GM18507 (cell line): ENCODE data around the gene LRRC53.

Experiments
- DNase-seq: peaks from one replicate; pipeline ENCODE4 v3.0.0; 2011; ENCODE audit warnings: low read depth; ENCODE audit not compliant: insufficient read length; ENCODE audit errors: extremely low spot score
- FAIRE-seq: peaks from 2 replicates; lab custom pipeline; 2011; peaks lifted over from hg19 to GRCh38; lab: Jason Lieb, UNC

LRRC53 gene, protein sequence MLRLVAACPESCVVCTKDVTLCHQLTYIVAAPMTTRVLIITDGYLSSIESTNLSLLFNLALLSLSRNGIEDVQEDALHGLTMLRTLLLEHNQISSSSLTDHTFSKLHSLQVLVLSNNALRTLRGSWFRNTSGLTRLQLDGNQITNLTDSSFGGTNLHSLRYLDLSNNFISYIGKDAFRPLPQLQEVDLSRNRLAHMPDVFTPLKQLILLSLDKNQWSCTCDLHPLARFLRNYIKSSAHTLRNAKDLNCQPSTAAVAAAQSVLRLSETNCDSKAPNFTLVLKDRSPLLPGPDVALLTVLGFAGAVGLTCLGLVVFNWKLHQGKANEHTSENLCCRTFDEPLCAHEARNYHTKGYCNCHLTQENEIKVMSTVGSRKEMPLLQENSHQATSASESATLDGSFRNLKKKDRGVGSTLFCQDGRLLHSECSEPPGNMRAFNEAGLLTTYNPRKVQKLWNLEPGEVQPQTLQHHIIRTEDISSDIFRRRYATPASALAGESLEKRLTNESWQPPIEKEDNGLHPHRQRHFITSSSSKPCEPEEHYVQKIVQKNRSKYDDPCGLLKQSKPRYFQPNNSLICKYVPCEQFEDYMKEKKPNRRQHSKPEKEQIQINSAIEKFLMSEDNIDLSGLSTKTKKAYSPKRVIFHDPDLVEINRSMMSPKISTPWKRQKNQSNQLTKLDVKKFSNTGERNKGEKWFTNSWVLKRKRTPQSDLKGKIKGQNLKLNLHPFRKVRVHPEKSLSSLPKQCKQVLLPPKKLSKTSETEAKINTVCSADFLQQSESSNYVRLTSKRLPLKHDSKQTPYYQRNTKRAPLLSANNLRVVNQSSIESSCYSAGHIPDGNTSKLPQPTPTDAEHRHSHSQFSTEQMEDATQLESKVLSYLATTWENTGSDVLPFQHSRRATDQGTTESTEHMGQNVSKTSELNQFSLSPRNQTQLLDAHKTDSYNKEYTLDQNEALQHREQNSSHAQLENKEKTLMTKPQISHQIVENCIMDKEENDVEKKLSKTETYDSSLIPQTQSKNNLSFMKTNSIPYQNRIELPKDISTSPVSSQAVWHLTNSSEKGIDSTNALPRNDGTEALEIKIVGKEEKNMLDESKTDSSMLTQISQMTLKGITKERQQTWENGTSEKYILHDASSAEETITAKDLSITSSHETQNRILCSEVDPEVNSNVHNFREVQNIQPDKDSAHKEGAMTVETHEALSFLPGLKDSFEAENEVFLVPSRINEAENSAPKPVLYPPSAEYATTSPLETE

DNA sequence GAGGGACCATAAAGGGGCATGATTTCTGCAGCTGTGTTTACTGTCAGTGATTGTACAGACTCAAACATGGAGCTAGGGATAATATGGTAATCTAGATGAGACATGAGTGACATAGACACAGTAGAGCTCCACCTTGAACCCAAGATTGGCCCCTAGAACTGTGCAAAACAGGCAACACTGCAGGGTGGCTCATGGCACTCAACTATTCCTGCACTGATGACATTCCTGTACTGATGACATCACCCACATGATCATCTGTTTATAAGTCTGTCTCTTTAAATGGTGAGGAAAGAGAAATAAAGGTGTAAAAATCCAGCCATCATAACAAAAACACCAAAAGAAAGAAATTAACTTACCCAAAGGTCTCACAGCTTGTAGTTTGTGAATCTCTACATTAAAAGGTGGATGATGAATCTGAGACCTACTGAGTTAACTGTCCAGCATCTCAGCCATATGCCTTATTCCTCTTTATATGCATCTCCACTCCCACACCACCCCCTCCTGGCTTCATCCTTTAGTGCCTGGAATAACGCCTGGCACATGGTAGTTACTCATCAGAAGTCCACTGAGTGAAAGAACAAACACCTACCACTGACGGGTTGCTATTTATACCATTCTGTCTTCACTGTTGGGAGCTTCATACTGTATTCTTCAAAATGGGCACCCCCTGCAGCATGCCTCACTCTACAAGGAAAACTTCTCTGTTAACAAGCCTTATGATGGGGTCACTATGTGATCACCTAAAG lies at the start of gene LRRC53:
LRRC53 (minus strand) TSS at position 442 of the 746 bp plus-strand sequence. CDS start 29,262 bp downstream, outside the sequence.
- DNase-seq (no peak), FAIRE-seq (no peak)

DNA sequence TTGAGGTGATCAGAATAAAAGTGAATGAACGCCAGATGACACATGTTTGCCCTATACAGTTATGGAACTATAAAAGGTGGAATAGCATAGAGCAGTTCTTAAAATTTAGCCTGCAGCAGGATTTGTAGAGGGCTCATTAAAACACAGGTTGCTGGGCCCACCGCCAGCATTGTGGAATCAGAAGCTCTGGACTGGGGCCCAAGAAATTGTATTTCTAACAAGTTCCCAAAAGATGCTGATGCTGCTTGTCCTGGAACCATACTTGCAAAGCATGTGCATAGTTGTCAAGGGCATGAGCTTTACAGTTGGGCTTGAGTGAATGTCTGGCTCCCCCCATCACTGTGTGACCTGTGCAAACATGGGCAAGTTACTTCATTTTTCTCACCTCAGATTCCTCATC lies 37.5 kb upstream of the LRRC53 start:
- DNase-seq (no peak), FAIRE-seq (no peak)

DNA sequence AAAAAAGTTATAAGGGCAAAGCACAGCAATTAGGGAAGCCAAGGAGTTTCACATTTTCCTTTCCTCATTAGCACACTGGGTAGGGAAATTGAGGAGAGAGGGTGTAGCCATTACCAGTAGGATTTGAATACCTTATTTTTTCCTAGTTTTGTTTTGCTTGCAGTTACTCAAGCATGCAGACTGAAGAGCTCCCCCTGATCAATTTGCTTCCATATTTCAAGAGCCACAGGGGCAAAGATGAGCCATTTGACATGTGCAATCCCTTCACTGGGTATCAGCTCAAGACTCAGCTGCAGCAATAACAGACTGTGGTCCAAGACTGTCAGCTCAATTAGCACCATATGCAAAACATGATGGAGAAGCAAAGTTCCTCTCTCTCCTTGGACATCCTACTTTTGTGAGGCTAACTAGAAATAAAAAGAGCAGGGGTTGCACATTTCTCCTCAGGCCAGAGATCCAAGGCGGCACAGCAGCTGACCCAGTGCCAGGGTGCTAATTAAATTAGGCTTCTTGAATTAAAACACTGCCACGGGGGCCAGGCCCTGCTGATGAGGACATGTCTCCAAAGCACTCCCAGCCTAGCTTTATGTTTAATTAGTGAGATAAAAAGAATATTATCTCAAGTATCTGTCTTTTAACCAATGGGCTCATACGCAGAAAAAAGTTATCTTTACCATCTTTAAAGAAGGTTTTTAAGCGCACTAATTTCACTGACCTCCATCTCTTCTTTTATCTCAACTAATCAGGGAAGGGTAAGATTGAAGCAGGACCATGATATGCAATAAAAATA lies 36.7 kb upstream of the LRRC53 start:
- DNase-seq (no peak), FAIRE-seq (no peak)

DNA sequence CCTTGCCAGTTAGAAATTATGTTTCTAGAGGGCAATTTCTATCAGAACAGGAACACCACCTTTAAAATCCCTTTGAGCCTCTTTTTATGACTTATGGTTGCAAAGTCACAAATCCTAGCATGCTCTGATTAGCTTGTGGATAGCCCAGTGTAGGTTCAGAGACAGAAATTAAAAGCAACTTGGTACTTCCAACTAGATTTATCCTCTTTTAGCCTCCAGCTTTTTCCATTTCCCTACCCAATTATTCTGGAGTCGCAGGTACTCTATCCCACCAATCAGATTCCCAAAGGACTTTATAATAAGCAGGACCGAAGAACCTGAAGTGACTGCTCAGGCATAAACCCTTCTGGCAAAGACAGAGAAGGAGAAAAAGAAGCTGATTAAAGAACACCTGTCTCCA lies 33.4 kb upstream of the LRRC53 start:
- FAIRE-seq (no peak), DNase-seq (no peak)

DNA sequence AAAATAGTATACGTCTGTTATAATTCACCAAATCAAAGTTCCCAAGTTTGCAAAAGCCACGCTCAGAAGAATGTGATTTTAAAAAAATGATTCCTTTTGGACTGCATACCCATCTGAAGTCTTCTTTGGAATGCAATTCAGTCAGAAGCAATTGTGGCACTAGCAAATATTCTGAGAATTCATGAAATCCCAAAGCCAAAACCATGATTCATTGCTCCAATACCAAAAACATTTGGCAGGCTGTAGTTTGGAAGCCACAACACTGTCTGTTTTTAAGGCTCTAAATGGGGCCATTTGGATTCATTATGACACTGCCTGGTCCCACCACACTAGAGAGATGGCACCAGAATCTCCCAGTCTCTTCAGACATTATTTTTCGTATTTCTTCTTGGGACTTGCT lies 21.8 kb upstream of the LRRC53 start:
- FAIRE-seq (no peak), DNase-seq (no peak)

DNA sequence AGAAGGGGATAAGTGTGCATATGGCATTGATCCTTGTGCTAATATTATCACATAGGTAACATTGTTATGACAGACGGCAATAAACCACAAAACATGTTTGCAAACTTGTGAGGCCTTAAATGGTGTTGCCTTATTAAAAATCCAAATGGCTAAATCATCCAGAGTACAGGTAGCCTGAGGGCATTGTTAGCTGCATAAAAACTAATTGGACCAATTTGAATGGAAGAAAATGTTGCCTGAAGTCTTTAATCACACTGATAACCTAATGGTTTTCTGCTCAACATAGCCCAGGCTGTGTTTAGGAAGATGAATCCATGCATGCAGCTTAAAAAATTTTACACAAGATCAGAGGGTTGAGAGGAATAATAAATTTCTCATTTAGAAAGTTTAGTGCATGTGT lies 19.4 kb upstream of the LRRC53 start:
- DNase-seq (no peak), FAIRE-seq (no peak)

DNA sequence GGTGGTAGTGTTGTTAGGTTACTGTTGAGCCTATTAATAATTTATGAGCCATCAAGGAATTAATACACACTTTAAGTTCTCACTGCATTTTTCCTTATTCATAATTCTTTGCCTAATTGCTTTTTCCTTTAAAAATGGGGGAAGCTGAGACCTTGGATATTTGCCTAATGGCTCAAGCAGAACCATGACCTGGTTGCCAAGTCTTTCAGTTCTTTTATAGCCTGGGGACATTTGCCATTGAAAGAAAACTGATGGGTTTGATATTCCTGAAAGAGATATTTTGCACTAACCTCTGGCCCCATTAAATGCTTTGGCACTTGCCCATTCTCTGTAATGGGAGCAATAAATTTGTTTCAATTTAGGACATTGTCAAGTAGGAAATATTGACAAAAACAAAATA lies 18.5 kb upstream of the LRRC53 start:
- DNase-seq (no peak), FAIRE-seq (no peak)

DNA sequence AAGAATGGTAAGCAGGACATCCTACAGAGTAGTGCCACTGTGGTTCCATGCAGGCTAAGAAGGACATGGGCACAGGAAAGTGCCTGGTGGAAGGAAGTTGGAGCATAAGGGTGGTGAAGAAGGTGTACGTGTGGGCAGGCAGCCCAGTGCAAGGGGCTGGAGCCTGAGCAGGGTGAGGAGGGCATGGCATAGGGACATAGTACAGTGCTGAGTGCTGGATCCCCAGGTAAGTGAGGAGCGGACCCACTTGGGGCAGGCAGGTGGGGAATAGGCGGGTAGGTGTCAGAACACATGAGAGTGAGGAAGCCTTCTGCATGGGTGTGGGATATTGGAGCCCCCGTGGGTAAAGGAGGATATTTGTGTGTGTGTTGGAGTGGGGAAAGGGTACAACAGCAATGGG lies 15.7 kb upstream of the LRRC53 start:
- DNase-seq = no peak
- FAIRE-seq = no peak

DNA sequence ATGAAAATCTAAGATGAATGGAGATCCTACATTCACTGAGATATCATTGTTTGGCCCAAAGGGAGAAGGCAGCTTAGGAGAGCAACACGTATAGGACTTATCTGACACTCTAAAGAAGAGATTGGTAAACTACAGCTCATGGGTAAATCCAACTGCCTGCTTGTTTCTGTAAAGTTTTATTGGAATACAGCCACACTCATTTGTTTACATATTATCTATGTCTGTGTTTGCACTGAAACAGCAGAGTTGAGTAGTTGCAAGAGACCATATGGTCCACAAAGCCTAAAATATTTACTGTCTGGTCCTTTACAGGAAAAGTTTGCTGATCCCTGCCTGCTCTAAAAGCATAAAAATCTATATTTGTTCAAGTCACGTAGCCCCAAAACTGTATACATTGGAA lies 14.3 kb upstream of the LRRC53 start:
- FAIRE-seq (no peak), DNase-seq (no peak)

DNA sequence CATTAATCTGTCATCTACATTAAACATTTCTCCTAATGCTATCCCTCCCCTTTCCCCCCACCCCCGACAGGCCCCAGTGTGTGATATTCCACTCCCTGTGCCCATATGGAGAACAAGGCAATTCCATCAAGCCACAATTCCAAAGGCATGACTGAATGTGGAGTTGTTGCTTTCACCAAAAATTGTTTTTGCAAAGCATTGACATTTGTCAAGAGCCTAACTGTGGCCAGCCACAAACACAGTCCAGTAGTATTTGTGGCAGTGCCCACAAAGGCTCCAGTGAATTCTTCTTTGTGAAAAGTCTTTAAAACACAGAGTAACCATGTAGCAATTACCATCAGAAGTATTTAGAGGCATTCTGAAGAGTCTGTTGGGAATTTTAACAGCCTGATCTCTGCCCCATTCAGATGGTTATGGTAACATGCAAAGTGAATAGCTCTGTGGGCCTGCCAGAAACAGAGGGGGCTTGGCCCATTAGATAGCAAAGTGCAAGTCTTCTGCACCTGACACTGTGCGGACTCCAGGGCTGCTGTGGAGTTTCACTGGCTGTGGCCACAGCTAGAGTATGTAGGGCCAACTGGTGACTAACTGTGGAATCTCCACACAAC lies 11.6 kb upstream of the LRRC53 start:
- no peak for FAIRE-seq
- no peak for DNase-seq

DNA sequence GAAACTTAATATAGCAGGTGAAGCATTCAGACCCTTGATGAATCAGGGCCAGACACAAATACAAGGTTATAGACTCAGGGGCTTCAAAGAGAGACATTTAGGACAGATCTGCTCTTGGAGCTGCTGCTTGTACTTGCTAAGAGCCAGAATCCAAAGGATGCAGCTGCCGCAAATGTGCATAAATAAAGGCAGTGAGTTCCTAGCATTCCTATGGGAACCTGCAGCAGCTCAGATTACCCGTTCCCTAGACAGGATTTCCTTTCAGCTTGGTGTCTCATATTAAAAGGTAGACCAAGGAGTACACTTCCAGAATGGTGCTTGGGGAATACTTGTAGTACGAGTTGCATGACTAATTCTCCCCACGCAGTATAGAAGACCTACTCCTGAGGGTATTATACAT lies 9.7 kb upstream of the LRRC53 start:
- no peak for FAIRE-seq
- DNase-seq = no peak

DNA sequence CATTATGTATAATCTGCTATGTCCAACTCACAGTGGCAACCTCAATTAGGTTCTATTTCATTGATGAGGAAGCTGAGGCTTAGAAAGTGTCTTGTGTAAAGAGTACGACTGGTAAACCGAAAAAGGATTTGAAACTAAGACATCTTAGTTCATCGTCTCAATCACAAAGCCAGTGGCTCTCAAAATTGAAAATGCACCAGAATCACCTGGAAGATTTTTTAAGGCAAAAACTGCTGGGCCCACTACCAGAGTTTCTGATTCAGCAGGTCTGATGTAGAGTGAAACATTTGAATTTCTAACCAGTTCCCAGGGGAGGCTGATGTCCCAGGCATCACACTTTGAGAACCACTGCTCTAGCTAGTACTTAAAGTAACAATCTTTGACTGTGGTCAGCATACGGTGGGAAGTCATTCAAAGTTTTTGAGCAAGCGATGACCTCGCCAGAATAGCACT lies 5.2 kb upstream of the LRRC53 start:
- DNase-seq (no peak), FAIRE-seq (peak; percentile 59)

DNA sequence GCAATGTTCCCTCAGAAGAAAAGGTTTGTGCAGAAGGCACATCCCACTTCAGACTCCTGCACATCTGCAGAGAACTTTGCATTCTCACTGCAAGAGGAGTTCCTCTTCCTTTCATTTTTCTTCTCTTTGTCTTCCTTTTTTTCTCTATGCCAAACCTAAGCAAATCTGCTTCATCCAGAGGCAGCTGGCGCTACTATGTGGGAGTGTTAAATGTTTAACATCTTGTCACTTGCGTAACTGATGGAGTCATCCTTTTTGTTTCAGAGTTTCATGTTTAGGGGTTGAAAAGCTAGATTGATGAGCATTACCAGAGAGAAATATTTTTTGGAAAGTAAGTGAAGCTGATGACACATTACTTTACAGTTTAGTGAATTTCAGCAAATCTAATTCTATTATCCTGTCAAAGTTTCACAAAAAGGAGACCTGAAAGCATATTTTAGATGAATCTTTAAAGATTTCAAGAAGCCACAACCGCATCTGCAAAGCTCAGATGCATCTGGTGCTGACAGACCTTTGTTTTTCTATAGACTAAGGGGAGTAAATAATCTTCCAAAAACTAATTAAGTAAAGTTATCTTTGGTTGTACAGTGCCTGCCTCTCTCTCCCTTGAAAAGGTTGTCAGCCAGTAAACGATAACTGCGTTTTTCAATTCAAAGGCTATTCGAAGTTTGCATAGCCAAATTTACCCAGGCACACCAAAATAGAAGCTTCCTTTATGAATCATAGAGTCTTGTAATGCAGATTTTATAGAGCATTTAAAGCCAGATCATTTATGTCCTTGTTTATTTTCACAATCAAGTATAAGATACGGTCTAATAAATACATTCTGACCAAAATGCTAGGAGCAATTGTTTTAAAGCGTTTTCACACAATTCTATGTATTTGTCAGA lies 1.2 kb upstream of the LRRC53 start:
- FAIRE-seq (no peak), DNase-seq (no peak)

DNA sequence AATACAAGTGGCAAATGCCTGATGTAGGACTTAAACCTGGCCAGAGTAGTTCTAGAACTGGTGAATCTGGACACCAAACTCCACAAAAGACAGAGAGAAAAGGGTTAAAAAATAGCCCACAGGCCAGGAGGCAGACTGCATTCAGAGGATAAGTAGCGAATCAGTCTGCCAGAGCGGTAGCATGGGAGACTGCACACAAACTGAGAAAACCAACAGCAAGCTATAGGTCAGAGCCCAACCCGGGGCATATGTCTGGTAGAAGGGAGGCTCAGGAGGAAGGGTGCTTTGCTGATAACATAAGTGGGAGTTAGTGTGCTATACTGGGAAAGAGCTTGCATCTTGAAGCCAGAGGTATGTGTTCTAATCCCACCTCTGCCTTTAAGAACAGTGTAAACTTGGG lies 4.0 kb downstream of the LRRC53 start:
- FAIRE-seq = no peak
- no peak for DNase-seq

DNA sequence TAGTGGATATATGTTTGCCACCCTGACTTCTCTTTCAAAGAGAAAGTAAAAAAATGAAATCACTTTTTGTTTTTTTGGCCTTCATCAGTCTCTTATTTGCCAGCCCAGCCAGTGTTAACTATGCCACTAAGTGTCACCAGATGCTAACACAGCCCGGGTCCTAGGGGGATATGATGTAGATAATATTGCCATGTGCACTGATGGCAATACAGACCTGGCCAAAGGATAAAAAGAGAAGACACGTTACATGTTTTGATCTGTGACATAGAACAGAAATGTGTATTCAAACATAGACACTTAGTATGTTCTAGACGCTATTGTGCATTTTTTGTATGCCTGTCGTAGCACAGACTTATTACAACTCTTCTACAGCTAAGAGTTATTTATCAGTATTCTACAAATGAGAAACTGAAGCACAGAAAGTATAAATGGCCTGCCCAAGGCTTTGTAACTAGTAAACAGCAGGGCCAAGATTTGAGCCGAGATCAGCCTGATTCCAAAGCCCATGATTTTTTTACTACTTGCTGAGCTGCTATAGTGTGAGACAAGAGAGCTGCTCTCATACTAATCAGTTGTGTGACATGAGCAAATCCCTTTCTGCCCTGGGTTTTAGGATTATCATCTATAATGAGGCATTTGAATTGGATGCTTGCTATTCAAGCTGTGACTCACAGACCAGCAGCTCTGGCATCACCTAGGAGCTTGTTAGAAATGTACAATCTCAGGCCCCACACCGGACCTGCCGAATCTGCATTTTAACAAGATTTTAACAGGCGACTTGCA lies 6.3 kb downstream of the LRRC53 start:
- no peak for FAIRE-seq
- no peak for DNase-seq

DNA sequence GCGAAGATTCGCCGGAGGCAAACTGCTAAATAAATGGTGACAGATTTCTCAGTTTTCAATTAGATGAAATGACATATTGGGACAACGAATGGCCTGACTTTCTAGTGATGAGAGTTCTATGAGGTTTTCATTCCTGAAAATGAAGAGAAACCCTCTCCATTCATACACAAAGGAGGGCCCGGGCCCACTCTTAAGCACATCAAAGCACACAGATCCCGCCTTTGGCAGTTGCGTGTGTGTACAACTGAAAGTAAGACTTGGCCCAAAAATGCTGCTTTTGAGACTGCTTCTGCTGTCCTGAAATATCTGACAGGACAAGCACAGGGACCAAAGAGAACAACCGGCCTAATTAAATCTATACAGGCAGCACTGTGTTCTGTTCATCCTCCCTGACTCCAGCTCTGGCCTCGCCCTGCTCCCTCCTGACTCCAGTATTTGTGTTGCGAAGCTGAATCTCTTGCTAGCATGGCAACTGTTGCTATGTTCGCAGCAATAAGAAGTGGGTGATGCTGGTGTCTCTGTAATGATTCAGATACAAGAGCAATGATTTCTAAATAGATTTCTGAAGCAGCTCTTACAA lies 7.4 kb downstream of the LRRC53 start:
- FAIRE-seq = no peak

More for the DNA sequence above, 7.4 kb downstream of the LRRC53 start:
- DNase-seq = no peak
